ENCODE measurements around the gene UGCG.
"Not testable (repeated sequence)": the region's sequence is repeated elsewhere in the genome, so short reads cannot be mapped to it uniquely, and the experiment has no call there.

UGCG gene

GRCh38 chr9:111922324-111923013 is 25.9 kb downstream of the UGCG start:
- DNase-seq = no peak

GRCh38 chr9:111924281-111924680 is 27.7 kb downstream of the UGCG start:
- peak; percentile 17 for DNase-seq

GRCh38 chr9:111925017-111925770 is 28.6 kb downstream of the UGCG start:
- no peak for DNase-seq

- DNase-seq = peak; percentile 36
Observed at GRCh38 chr9:111925784-111926183, 29.2 kb downstream of the UGCG start.

GRCh38 chr9:111926421-111926875 is 29.8 kb downstream of the UGCG start:
- DNase-seq = peak; percentile 81

- peak; percentile 84 for DNase-seq
Observed at GRCh38 chr9:111928359-111928720, 31.7 kb downstream of the UGCG start.

GRCh38 chr9:111934747-111935146 is 38.1 kb downstream of the UGCG start:
- no peak for DNase-seq

- no peak for DNase-seq
Observed at GRCh38 chr9:111936391-111936790, 39.8 kb downstream of the UGCG start.

GRCh38 chr9:111937301-111937700 is 40.7 kb downstream of the UGCG start:
- no peak for DNase-seq

- DNase-seq = no peak
Observed at GRCh38 chr9:111937781-111938426, 41.3 kb downstream of the UGCG start.

GRCh38 chr9:111938427-111938800 is 41.8 kb downstream of the UGCG start:
- DNase-seq = no peak

GRCh38 chr9:111939322-111939721 is 42.7 kb downstream of the UGCG start:
- DNase-seq = no peak

GRCh38 chr9:111940697-111941096 is 44.1 kb downstream of the UGCG start:
- DNase-seq = peak; percentile 13

GRCh38 chr9:111943200-111943599 is 46.6 kb downstream of the UGCG start:
- no peak for DNase-seq

GRCh38 chr9:111943746-111944145 is 47.1 kb downstream of the UGCG start:
- peak; percentile 47 for DNase-seq

- peak; percentile 69 for DNase-seq
Observed at GRCh38 chr9:111944241-111944866, 47.7 kb downstream of the UGCG start.

GRCh38 chr9:111945216-111945615 is 48.6 kb downstream of the UGCG start:
- no peak for DNase-seq

- not testable (repeated sequence) for DNase-seq
Observed at GRCh38 chr9:111948109-111948508, 51.5 kb downstream of the UGCG start.

GRCh38 chr9:111948951-111949350 is 52.3 kb downstream of the UGCG start:
- peak; percentile 4 for DNase-seq

GRCh38 chr9:111949919-111950318 is 53.3 kb downstream of the UGCG start:
- peak; percentile 62 for DNase-seq

- DNase-seq = peak; percentile 84
Observed at GRCh38 chr9:111952559-111952958, 55.9 kb downstream of the UGCG start.

GRCh38 chr9:111953444-111953843 is 56.8 kb downstream of the UGCG start:
- DNase-seq = no peak

- DNase-seq = no peak
Observed at GRCh38 chr9:111955048-111955447, 58.4 kb downstream of the UGCG start.

Data from HCEC 1CT (cell line).